GM19468 (cell line): ENCODE data around the gene SETD7.

Experiments
- ATAC-seq: cut with Tn5 transposase; IDR thresholded peaks from one replicate; pipeline ENCODE4 v1.9.1; 2021; ENCODE audit warnings: mild to moderate bottlenecking, moderate library complexity, moderate number of reproducible peaks; ENCODE audit not compliant: unreplicated experiment; ENCODE audit errors: extremely low read depth

The SETD7 gene

GRCh38 chr4:139521754-139522401 is 34.1 kb downstream of the SETD7 start:
- no peak for ATAC-seq

- ATAC-seq: no peak
Measured at GRCh38 chr4:139515531-139515958, 40.5 kb downstream of the SETD7 start.

GRCh38 chr4:139514382-139515059 is 41.5 kb downstream of the SETD7 start:
- ATAC-seq: no peak

GRCh38 chr4:139511320-139511719 is 44.7 kb downstream of the SETD7 start:
- ATAC-seq: no peak

GRCh38 chr4:139509727-139510410 is 46.1 kb downstream of the SETD7 start:
- no peak for ATAC-seq

DNA sequence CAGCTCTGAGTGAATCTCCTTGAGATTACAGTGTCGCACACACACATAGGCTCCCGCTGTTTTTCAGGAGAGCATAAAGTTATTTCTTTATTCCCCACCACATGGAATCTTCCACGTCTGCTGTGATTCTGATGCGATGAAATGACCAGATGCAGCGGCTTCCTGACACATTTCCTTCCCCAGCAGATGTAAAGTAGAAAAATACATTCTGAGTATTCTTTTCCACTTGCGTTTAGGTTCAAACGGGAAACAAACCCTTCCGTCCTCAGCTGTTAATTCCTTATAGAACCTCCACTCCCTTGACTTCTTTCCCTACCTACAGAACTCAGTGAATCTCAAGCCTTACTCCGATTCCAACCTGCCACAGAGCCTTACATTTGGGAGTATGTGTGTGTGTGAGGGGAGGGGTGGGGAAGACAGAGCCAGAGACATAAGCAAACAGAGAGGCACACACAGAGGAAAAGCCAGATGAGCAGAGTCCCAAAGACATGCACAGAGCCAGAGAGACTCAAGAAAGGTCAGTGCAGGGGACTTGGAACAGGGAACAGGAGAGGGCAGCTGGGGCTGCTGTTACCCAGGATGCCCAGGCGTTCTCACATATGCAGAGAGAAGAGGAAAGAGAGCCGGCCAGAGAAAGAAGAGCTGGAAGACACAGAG is 47.3 kb downstream of the SETD7 start:
- ATAC-seq: no peak

DNA sequence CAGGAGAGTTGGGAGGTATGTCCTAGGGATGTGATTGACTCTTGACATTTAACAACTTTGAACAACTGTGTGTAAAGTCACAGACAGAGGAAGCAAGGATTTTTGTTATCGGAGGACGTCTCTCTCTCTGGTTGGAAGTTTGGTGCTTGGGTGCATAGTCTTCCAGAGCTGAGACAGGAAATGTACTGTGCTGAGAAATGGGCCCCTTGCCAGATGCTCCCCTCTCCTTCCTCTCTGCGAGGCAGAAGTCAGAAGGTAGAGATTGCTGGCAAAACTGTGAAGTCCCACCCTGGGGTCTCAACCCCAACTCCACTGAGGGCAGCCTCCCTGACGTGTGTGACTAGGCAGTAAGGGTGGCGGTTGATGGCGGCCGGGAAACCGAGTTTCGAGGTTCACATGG is 49.2 kb downstream of the SETD7 start:
- no peak for ATAC-seq

- ATAC-seq: no peak
Measured at GRCh38 chr4:139503622-139504166, 52.3 kb downstream of the SETD7 start.

DNA sequence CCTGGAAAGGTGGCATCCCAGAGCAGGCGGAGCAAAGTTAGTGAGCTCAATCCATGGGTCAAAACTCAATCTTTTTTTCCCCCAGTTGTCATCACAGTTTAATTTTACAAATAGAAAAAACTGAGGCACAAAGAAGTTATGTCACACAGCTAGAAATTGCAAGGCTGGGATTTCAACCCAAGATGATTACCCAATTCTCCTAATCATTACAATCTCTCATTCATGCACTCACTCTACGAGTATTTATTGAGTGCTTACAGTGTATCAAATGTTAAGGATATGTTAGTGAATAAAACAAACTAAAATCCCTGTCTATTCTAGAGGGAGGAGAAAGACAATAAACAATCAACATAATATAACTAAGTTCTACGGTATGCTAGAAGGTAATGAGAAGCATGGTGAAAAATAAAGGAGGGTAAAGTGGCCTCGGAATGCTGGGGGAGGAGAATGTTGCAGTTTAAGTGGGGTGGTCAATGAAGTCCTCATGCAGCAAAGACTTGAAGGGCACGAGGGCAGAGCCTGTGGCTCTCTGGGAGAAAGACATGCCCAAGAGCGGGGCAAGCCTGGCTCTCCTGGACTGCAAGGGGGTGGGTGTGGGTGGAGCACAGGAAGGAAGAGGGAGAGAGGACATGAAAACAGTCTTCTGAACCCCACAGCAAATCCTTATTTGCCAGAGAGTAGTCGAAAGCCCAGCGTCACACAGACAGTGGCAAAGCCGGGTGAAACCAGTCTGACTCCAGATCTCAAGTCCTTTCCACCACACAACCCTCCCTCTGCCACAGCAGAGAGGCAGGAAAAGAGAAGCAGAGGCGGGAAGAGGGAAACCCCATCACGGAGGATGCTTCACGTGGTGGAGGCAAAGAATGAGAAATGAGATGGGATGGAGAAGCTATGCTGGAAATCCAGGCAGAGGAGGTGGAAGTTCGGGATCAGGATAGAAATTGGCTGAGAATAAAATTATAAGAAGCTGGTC is 53.8 kb downstream of the SETD7 start:
- ATAC-seq: no peak

- no peak for ATAC-seq
Measured at GRCh38 chr4:139501527-139501926, 54.5 kb downstream of the SETD7 start.

- no peak for ATAC-seq
Measured at GRCh38 chr4:139501117-139501516, 54.9 kb downstream of the SETD7 start.

DNA sequence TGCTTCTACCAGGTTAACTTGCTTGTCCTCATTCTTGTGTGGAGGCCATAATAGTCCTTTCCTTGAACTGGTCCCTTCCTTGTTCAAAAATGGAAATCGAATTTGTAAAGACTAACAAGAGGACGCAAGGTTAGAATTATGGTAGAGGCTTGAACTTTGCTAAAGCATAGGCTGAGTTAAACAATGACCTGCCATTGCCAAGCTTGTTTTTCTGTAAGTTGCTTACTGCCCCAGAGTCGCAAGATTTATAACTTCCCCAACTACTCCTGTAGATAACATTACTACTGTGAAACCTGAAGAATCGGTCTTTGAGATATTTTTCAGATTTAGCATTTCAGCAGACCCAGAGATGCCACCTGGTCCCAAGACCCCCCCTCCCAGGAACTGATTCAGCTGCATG is 56.8 kb downstream of the SETD7 start:
- no peak for ATAC-seq

DNA sequence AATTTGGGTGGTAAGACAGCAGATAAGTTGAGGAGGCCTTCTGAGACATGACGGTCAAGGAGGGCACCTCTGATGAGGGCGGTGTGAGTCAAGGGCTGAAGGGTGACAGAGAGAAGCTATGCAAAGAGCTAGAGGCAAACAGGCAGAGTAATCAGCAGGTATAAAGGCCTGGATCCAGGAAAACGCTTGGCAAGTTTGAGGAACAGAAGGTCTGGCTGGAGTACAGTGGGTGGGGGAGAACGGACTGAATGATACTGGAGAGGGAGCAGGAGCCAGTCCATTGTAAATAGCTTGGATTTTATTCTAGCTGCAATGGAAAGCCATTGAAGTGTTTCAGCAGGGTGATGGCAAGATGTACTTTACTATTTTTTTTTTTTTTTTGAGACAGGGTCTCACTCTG is 62.8 kb downstream of the SETD7 start:
- ATAC-seq: no peak

GRCh38 chr4:139492429-139492828 is 63.6 kb downstream of the SETD7 start:
- ATAC-seq: no peak

DNA sequence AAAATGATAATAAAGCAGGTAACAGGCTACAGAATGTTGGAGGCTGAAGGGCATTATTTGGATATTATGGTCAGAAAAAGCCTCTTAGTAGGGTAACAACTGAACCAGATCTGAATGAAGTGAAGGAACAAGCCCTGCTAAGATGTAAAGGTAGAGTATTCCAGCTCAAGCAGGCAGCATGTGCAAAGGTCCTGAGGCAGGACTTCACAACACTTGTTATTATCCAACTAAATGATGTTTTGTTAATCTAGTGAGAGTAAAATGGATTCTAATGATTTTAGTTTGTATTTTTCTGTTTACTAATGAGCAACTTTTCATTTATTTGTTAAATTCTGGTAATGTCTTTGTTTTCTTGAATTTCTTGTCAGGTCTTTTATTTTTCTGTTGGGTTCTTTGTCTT is 66.4 kb downstream of the SETD7 start:
- ATAC-seq: no peak

DNA sequence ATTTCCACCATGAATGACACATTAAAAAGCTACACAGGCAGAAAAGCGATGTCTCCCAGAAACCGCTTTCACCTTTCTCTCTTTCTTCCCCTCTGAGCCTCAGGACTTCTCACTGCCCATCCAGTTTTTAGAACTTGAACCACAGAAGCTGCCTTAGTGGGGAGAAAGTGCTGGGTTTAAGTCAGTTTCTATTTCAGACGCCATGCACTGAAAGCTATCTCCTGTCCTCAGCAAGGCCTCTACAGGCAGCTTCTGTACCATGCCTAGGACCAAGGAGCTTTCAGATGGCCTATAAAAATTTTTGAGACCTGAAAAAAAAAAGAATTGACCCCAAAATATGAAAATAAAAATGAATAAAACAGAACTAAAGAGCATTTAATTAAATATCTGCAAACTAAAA is 67.6 kb downstream of the SETD7 start:
- no peak for ATAC-seq

- ATAC-seq: no peak
Measured at GRCh38 chr4:139484783-139485311, 71.2 kb downstream of the SETD7 start.

DNA sequence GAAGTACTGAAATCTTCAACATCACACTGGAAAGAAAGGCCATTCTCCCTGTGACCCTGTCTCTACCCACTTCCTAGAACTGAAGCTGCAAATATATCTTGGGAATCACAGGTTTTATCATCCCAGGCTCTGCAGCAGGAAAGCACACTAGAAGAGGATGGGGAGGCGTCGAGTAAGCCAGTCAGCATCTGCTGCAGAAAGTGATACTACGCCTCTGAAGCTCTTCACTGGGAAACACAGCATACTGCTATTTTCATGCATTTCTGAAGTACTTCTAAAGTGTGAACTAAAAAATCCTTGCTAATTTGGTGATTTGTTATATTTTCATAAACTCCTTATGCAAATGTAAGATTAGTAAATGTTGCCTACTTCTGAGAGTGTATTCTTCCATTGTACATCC is 73.0 kb downstream of the SETD7 start:
- ATAC-seq: no peak

DNA sequence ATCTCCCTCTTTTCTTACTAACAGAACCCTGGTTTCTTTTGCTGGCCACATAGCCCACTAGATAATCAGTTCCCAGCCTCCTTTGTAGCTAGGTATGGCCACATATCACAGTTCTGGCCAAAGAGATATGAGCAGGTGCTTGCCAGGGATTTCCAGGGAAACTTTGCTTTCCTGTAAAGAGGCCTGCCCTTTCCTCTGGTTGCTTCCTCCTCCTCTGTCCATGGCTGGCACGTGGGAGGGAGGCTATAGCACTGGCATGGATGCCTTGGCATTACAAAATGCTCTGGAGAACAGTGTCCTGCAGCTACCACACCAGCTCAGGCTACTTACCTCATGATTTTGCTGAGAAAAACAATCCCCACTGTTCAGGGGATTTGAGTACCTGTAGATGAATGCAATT is 74.6 kb downstream of the SETD7 start:
- ATAC-seq: no peak
